C4-2B (cell line): ENCODE results near the gene GRM3.

ENCODE experiments used
- CTCF ChIP-seq: fragments of 450-650 bp; conservative IDR thresholded peaks from 2 replicates; pipeline ENCODE4 v1.5.1; 2017; ENCODE audit warnings: mild to moderate bottlenecking
- ZFX ChIP-seq: fragments of 450-650 bp; IDR thresholded peaks from 2 replicates; pipeline ENCODE4 v1.6.1; 2017

- TF ChIP-seq CTCF, result no peak
- no peak for TF ChIP-seq ZFX
Measured at GRCh38 chr7:86644282-86645224, 844 bp downstream of the GRM3 start.
